ENCODE measurements around the gene DAG1.

DAG1 gene

GRCh38 chr3:49460188-49460890, 9.7 kb upstream of the DAG1 start:
- Histone ChIP-seq H3K27ac (peak overlapping the region in 1 of 2 donors; percentile 59), H3K4me3 (no peak overlapping the region)
- TF ChIP-seq CTCF (IDR thresholded peaks at IDR 0.05), result no peak
- no peak for DNase-seq (ENCODE audit: low spot score)

- no peak for TF ChIP-seq CTCF (IDR thresholded peaks at IDR 0.05)
- DNase-seq (ENCODE audit: low spot score), result no peak
- Histone ChIP-seq H3K27ac (peak overlapping the region in 1 of 2 donors; percentile 59), H3K4me3 (no peak overlapping the region)
These were observed 9.1 kb upstream of the DAG1 start for GRCh38 chr3:49460956-49461355.

GRCh38 chr3:49461443-49462171, 8.5 kb upstream of the DAG1 start:
- H3K4me3 ChIP-seq, result no peak overlapping the region
- peak overlapping the region; percentile 24 to 59 for H3K27ac ChIP-seq
- TF ChIP-seq CTCF (IDR thresholded peaks at IDR 0.05), result no peak
- DNase-seq (ENCODE audit: low spot score), result no peak

GRCh38 chr3:49462222-49462621, 7.8 kb upstream of the DAG1 start:
- no peak for TF ChIP-seq CTCF (IDR thresholded peaks at IDR 0.05)
- no peak overlapping the region for H3K4me3 ChIP-seq
- H3K27ac ChIP-seq, result no peak overlapping the region
- DNase-seq (ENCODE audit: low spot score), result no peak

- no peak for DNase-seq (ENCODE audit: low spot score)
- no peak for TF ChIP-seq CTCF (IDR thresholded peaks at IDR 0.05)
- Histone ChIP-seq H3K4me3 (no peak overlapping the region), H3K27ac (peak overlapping the region; percentile 42 to 67)
These were observed 4.6 kb upstream of the DAG1 start for GRCh38 chr3:49465270-49466034.

- H3K4me3 ChIP-seq, result no peak overlapping the region
- H3K27ac ChIP-seq, result peak overlapping the region in 1 of 2 donors; percentile 67
- TF ChIP-seq CTCF (IDR thresholded peaks at IDR 0.05), result no peak
- DNase-seq (ENCODE audit: low spot score), result no peak
These were observed 4.0 kb upstream of the DAG1 start for GRCh38 chr3:49466085-49466484.

Data from coronary artery (tissue), 2 donors.